ENCODE data around the gene DHRS11.
A peak's percentile ranks its signal among the peaks of the same experiment; 100 is the strongest.
"Not testable (repeated sequence)": the region's sequence is repeated elsewhere in the genome, so short reads cannot be mapped to it uniquely, and the experiment has no call there.

Gene DHRS11

GRCh38 chr17:36594626-36595401 is 3.1 kb downstream of the DHRS11 start:
- DNase-seq = no peak

- DNase-seq = peak; percentile 54
Observed at GRCh38 chr17:36597226-36597625, 5.5 kb downstream of the DHRS11 start.

- no peak for DNase-seq
Observed at GRCh38 chr17:36597866-36598777, 6.4 kb downstream of the DHRS11 start.

- DNase-seq = peak; percentile 24
Observed at GRCh38 chr17:36598951-36599401, 7.3 kb downstream of the DHRS11 start.

GRCh38 chr17:36599546-36600250 is 8.0 kb downstream of the DHRS11 start:
- DNase-seq = peak; percentile 50

- DNase-seq = peak; percentile 50
Observed at GRCh38 chr17:36600465-36600864, 8.8 kb downstream of the DHRS11 start.

GRCh38 chr17:36600936-36601302 is 9.2 kb downstream of the DHRS11 start:
- no peak for DNase-seq

GRCh38 chr17:36601303-36602029 is 9.8 kb downstream of the DHRS11 start, which contains the start of gene MRM1:
Gene MRM1 (plus strand): TSS chr17:36601583. CDS start chr17:36601811, 228 bp downstream.
- peak; percentile 96 for DNase-seq

GRCh38 chr17:36602030-36602748 is 10.5 kb downstream of the DHRS11 start:
- peak; percentile 65 for DNase-seq

GRCh38 chr17:36602924-36603384 is 11.3 kb downstream of the DHRS11 start:
- peak; percentile 86 for DNase-seq

- not testable (repeated sequence) for DNase-seq
Observed at GRCh38 chr17:36605028-36605427, 13.3 kb downstream of the DHRS11 start.

GRCh38 chr17:36608280-36608679 is 16.6 kb downstream of the DHRS11 start:
- no peak for DNase-seq

- DNase-seq = no peak
Observed at GRCh38 chr17:36608794-36609497, 17.3 kb downstream of the DHRS11 start.

GRCh38 chr17:36609498-36609862 is 17.8 kb downstream of the DHRS11 start:
- no peak for DNase-seq

GRCh38 chr17:36610474-36610873 is 18.8 kb downstream of the DHRS11 start:
- no peak for DNase-seq

GRCh38 chr17:36611345-36612072 is 19.8 kb downstream of the DHRS11 start:
- DNase-seq = no peak

- DNase-seq = no peak
Observed at GRCh38 chr17:36612323-36612722, 20.6 kb downstream of the DHRS11 start.

- no peak for DNase-seq
Observed at GRCh38 chr17:36613155-36613554, 21.5 kb downstream of the DHRS11 start.

- DNase-seq = no peak
Observed at GRCh38 chr17:36614081-36614480, 22.4 kb downstream of the DHRS11 start.

GRCh38 chr17:36614933-36615332 is 23.3 kb downstream of the DHRS11 start:
- no peak for DNase-seq
